Erythroblast (primary cell): Measurements from ENCODE around the gene ACP6.

ENCODE experiments used
- GATA1 ChIP-seq: IDR thresholded peaks from 2 replicates; pipeline ENCODE4 v1.6.1; 2011; ENCODE audit warnings: low read depth, mild to moderate bottlenecking, control low read depth, low read length, moderate library complexity
- POLR2A ChIP-seq: IDR thresholded peaks from 2 replicates; pipeline ENCODE4 v1.6.1; 2011; ENCODE audit warnings: mild to moderate bottlenecking, low read length

DNA sequence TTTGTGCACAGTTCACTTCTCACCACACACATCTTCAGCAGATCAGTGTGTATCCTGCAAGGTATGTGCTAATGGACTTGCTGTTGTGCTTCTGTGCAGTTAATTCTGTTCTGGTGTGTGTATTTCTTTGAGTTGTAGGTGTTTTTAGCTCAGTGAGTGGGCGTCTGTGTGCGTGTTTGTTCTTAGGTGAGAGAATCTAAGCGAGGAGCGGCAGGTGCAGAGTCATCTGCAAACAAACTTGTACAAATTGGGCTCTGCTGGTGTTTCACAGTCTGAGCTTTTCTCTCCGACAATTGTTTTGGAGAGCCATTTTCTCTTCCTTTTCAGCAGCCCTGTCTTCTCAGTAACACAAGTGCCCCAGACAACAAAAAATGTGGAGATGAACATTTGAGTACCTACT lies 43.6 kb downstream of the ACP6 start:
- TF ChIP-seq POLR2A (no peak), GATA1 (no peak)
